CD4-positive, alpha-beta T cell (primary cell): ENCODE measurements around the gene CASZ1. TPM values are rescaled to one million over a fixed set of nuclear protein-coding genes. Genes with fewer than 3 reads are reported as not detected.

Experiments used
- ATAC-seq: fragments of 200-7000 bp; cut with Tn5 transposase; one replicate; pipeline ENCODE4 v1.10.0; 2022; ENCODE audit warnings: mild to moderate bottlenecking; ENCODE audit not compliant: poor library complexity
- CTCF ChIA-PET: fragments of 350-600 bp; sonication (Branson Sonifier 250); formaldehyde crosslinking; loops from one replicate; lab custom pipeline; 2021; ENCODE audit warnings: antibody characterized with exemption, inconsistent platforms; lab: Charles Lee
- POLR2A ChIA-PET: fragments of 350-600 bp; sonication (Branson Sonifier 250); formaldehyde crosslinking; loops from one replicate; lab custom pipeline; 2021; ENCODE audit warnings: antibody characterized with exemption, inconsistent platforms; lab: Charles Lee
- DNase-seq, 14 experiments: peaks; one replicate each; pipeline ENCODE4 v3.0.0-alpha.2; 2013 to 2020; ENCODE audit warnings: mixed read lengths in 2 of 14
- H3K27ac ChIP-seq, 2 donors: one replicate each; pipeline versions ENCODE4 v1.5.1 to v1.7.0; 2013; ENCODE audit warnings: low read length in 2 of 2, low read depth in 1 of 2, mild to moderate bottlenecking in 1 of 2
- H3K27me3 ChIP-seq, 2 experiments: 1 replicate in 1 of 2; 2 replicates in 1 of 2; pipeline versions ENCODE4 v1.6.1 to v1.7.0; 2013; ENCODE audit warnings: low read length in 2 of 2, control low read depth in 1 of 2, mild to moderate bottlenecking in 1 of 2, moderate library complexity in 1 of 2; ENCODE audit not compliant: insufficient read depth in 2 of 2, control insufficient read depth in 1 of 2
- H3K36me3 ChIP-seq: one replicate; pipeline ENCODE4 v1.6.1; 2013; ENCODE audit warnings: low read length, control low read depth; ENCODE audit not compliant: insufficient read depth
- H3K4me1 ChIP-seq: one replicate; pipeline ENCODE4 v1.6.1; 2013; ENCODE audit warnings: low read length, control low read depth; ENCODE audit not compliant: insufficient read depth
- H3K4me3 ChIP-seq: one replicate; pipeline ENCODE4 v1.5.1; 2013; ENCODE audit warnings: mild to moderate bottlenecking, low read length, moderate library complexity
- H3K9me3 ChIP-seq, 2 experiments: 1 replicate in 1 of 2; 2 replicates in 1 of 2; pipeline versions ENCODE4 v1.6.1 to v1.7.0; 2013; ENCODE audit warnings: low read length in 2 of 2, mild to moderate bottlenecking in 2 of 2, control low read depth in 1 of 2, moderate library complexity in 1 of 2; ENCODE audit not compliant: control insufficient read depth in 1 of 2, insufficient read depth in 1 of 2
- H3K27ac Mint-ChIP-seq: one replicate; pipeline ENCODE4 v1.8.0; 2020; ENCODE audit warnings: mixed read lengths
- H3K27me3 Mint-ChIP-seq: one replicate; pipeline ENCODE4 v1.8.0; 2021; ENCODE audit warnings: mixed read lengths
- H3K36me3 Mint-ChIP-seq: one replicate; pipeline ENCODE4 v1.8.0; 2021; ENCODE audit warnings: low read depth, mixed read lengths
- H3K4me1 Mint-ChIP-seq: one replicate; pipeline ENCODE4 v1.8.0; 2021; ENCODE audit warnings: low read depth, mixed read lengths
- H3K4me3 Mint-ChIP-seq: one replicate; pipeline ENCODE4 v1.8.0; 2020; ENCODE audit warnings: mild to moderate bottlenecking, mixed read lengths
- H3K9me3 Mint-ChIP-seq: one replicate; pipeline ENCODE4 v1.8.0; 2020; ENCODE audit warnings: mixed read lengths
- CTCF ChIP-seq: fragments of 200-600 bp; IDR thresholded peaks from one replicate; pipeline ENCODE4 v1.8.0; 2022; ENCODE audit warnings: antibody characterized with exemption, mild to moderate bottlenecking
- intact Hi-C, 2 experiments: fragments of 100-400 bp; cut with DNase I in 1 of 2; cut with micrococcal nuclease in 1 of 2; formaldehyde crosslinking; loops; one replicate each; pipeline versions ENCODE4 v1.15.1 to v1.9.0; 2023 to 2025; cut with DNase I, micrococcal nuclease
- total RNA-seq, 174 experiments: library from RNA in 2 of 174; stranded (reverse) in 2 of 174; gene quantifications; one replicate each; pipeline ENCODE4 v1.2.3 and lab custom pipeline; 2021 to 2026

Gene CASZ1
- total RNA-seq, 2 experiments from 2014 or later: 21.8 to 22.8 TPM

GRCh38 chr1:10723317-10723716 lies 73.1 kb downstream of the CASZ1 start:
- Histone ChIP-seq H3K27me3 (no peaks in the 10 kb centered on the region), H3K4me1 (no peaks in the 10 kb centered on the region), H3K36me3 (no peaks in the 10 kb centered on the region), H3K4me3 (no peak overlapping the region), H3K9me3 (no peaks in the 10 kb centered on the region), H3K27ac (no peak overlapping the region)
- Mint-ChIP-seq H3K9me3 (no peaks in the 10 kb centered on the region), H3K36me3 (no peaks in the 10 kb centered on the region), H3K4me1 (no peaks in the 10 kb centered on the region), H3K4me3 (no peak overlapping the region), H3K27ac (no peak overlapping the region), H3K27me3 (no peaks in the 10 kb centered on the region)
- ATAC-seq: no peak
- ChIA-PET POLR2A (no interaction called here), CTCF (no interaction called here)
- DNase-seq: no peak
- TF ChIP-seq CTCF: no peak
- intact Hi-C loops: no loop called here

DNA sequence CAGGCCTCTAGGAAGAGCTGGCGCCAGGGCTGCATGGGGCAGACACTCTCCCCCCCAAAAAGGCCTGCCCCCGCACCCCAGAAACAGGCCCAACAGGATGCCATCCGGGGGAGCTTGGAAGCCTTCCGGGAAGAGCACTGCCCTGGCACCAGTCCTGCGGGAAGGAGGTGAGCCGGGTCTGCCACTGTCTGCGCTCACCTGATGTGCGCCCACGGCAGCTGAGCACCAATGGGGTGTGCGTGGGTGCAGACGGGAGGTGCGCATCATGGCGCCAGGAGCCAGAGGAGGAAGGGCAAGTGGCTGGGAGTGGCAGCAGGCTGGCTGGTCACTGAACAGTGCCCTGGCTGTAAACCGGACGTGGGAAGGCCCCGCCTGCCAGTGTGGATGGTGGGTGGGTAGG lies 73.6 kb downstream of the CASZ1 start:
- Histone ChIP-seq H3K36me3 (no peaks in the 10 kb centered on the region), H3K27me3 (no peaks in the 10 kb centered on the region), H3K9me3 (no peaks in the 10 kb centered on the region), H3K4me1 (no peaks in the 10 kb centered on the region), H3K27ac (no peak overlapping the region), H3K4me3 (no peak overlapping the region)
- H3K27me3 Mint-ChIP-seq: no peaks in the 10 kb centered on the region
- H3K4me3 Mint-ChIP-seq: no peak overlapping the region
- no peak for ATAC-seq
- no peak overlapping the region for H3K27ac Mint-ChIP-seq
- no peaks in the 10 kb centered on the region for H3K9me3 Mint-ChIP-seq
- CTCF ChIA-PET: no interaction called here
- TF ChIP-seq CTCF: no peak
- POLR2A ChIA-PET: no interaction called here
- no peaks in the 10 kb centered on the region for H3K4me1 Mint-ChIP-seq
- DNase-seq: no peak
- no peaks in the 10 kb centered on the region for H3K36me3 Mint-ChIP-seq
- intact Hi-C loops: no loop called here

- H3K36me3 Mint-ChIP-seq: no peaks in the 10 kb centered on the region
These were observed 74.8 kb downstream of the CASZ1 start for GRCh38 chr1:10721381-10722321.

More at GRCh38 chr1:10721381-10722321, 74.8 kb downstream of the CASZ1 start:
- ChIA-PET CTCF (no interaction called here), POLR2A (no interaction called here)
- no peak for TF ChIP-seq CTCF
- DNase-seq: no peak
- no peaks in the 10 kb centered on the region for H3K4me1 ChIP-seq
- H3K27ac ChIP-seq: no peak overlapping the region
- H3K9me3 ChIP-seq: no peaks in the 10 kb centered on the region
- no peak overlapping the region for H3K4me3 ChIP-seq
- no peaks in the 10 kb centered on the region for H3K9me3 Mint-ChIP-seq
- H3K27me3 Mint-ChIP-seq: no peaks in the 10 kb centered on the region
- intact Hi-C loops: no loop called here
- no peak for ATAC-seq
- no peaks in the 10 kb centered on the region for H3K4me1 Mint-ChIP-seq
- H3K27ac Mint-ChIP-seq: no peak overlapping the region
- H3K36me3 ChIP-seq: no peaks in the 10 kb centered on the region
- H3K4me3 Mint-ChIP-seq: no peak overlapping the region
- H3K27me3 ChIP-seq: no peaks in the 10 kb centered on the region
